ENCODE measurements around the gene VOPP1.

DNA sequence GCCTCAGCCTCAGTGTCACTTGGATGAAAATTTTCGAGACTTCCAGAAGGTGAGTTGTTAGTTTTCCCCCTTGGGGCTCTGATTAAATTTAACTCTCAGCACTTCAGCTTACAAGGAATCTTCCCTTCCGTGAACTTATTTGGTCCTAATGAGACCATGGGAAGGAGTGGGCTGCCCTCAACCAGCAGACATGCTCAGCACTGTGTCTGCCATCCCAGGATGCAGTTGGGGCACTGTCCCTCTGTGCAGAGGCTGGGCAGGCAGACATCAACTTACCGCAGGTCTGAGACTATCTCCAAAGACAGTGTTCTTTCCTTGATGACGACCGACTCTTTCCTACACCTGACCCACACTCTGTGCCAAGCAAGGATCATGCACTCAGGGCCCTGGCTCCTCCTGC lies 36.7 kb downstream of the VOPP1 start:
- no peak for TF ChIP-seq POLR2AphosphoS5 (IDR thresholded peaks at IDR 0.05)
- TF ChIP-seq, protein P1, sequence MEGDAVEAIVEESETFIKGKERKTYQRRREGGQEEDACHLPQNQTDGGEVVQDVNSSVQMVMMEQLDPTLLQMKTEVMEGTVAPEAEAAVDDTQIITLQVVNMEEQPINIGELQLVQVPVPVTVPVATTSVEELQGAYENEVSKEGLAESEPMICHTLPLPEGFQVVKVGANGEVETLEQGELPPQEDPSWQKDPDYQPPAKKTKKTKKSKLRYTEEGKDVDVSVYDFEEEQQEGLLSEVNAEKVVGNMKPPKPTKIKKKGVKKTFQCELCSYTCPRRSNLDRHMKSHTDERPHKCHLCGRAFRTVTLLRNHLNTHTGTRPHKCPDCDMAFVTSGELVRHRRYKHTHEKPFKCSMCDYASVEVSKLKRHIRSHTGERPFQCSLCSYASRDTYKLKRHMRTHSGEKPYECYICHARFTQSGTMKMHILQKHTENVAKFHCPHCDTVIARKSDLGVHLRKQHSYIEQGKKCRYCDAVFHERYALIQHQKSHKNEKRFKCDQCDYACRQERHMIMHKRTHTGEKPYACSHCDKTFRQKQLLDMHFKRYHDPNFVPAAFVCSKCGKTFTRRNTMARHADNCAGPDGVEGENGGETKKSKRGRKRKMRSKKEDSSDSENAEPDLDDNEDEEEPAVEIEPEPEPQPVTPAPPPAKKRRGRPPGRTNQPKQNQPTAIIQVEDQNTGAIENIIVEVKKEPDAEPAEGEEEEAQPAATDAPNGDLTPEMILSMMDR (IDR thresholded peaks at IDR 0.05): no peak
- TF ChIP-seq EP300 (IDR thresholded peaks at IDR 0.05; ENCODE audit: low read depth): no peak

All from transverse colon (tissue), 4 donors.